ENCODE measurements around the gene LTBP1.

Gene LTBP1

GRCh38 chr2:33219114-33219513 is 272.4 kb downstream of the LTBP1 start:
- TF ChIP-seq CTCF (conservative IDR thresholded peaks at IDR 0.05; ENCODE audit: low read depth, low read length): no peak
- no peak for DNase-seq (ENCODE audit: low read depth)
- no peak overlapping the region for H3K4me3 ChIP-seq (ENCODE audit: low read length)

GRCh38 chr2:33219850-33220275 is 273.1 kb downstream of the LTBP1 start:
- H3K4me3 ChIP-seq (ENCODE audit: low read length): no peak overlapping the region
- no peak for TF ChIP-seq CTCF (conservative IDR thresholded peaks at IDR 0.05; ENCODE audit: low read depth, low read length)
- DNase-seq (ENCODE audit: low read depth): no peak

GRCh38 chr2:33220533-33220932 is 273.8 kb downstream of the LTBP1 start:
- no peak for DNase-seq (ENCODE audit: low read depth)
- H3K4me3 ChIP-seq (ENCODE audit: low read length): no peak overlapping the region
- no peak for TF ChIP-seq CTCF (conservative IDR thresholded peaks at IDR 0.05; ENCODE audit: low read depth, low read length)

GRCh38 chr2:33221046-33221784 is 274.5 kb downstream of the LTBP1 start:
- no peak overlapping the region for H3K4me3 ChIP-seq (ENCODE audit: low read length)
- TF ChIP-seq CTCF (conservative IDR thresholded peaks at IDR 0.05; ENCODE audit: low read depth, low read length): no peak
- no peak for DNase-seq (ENCODE audit: low read depth)

- no peak for TF ChIP-seq CTCF (conservative IDR thresholded peaks at IDR 0.05; ENCODE audit: low read depth, low read length)
- DNase-seq (ENCODE audit: low read depth): no peak
- H3K4me3 ChIP-seq (ENCODE audit: low read length): no peak overlapping the region
Observed at GRCh38 chr2:33222309-33222708, 275.6 kb downstream of the LTBP1 start.

- H3K4me3 ChIP-seq (ENCODE audit: low read length): no peak overlapping the region
- DNase-seq (ENCODE audit: low read depth): no peak
- no peak for TF ChIP-seq CTCF (conservative IDR thresholded peaks at IDR 0.05; ENCODE audit: low read depth, low read length)
Observed at GRCh38 chr2:33223856-33224255, 277.1 kb downstream of the LTBP1 start.

GRCh38 chr2:33225350-33225749 is 278.6 kb downstream of the LTBP1 start:
- TF ChIP-seq CTCF (conservative IDR thresholded peaks at IDR 0.05; ENCODE audit: low read depth, low read length): no peak
- DNase-seq (ENCODE audit: low read depth): no peak
- no peak overlapping the region for H3K4me3 ChIP-seq (ENCODE audit: low read length)
